ENCODE measurements around the gene RPL36AL.
"Not testable (repeated sequence)": the region's sequence is repeated elsewhere in the genome, so short reads cannot be mapped to it uniquely, and the experiment has no call there.

DNA sequence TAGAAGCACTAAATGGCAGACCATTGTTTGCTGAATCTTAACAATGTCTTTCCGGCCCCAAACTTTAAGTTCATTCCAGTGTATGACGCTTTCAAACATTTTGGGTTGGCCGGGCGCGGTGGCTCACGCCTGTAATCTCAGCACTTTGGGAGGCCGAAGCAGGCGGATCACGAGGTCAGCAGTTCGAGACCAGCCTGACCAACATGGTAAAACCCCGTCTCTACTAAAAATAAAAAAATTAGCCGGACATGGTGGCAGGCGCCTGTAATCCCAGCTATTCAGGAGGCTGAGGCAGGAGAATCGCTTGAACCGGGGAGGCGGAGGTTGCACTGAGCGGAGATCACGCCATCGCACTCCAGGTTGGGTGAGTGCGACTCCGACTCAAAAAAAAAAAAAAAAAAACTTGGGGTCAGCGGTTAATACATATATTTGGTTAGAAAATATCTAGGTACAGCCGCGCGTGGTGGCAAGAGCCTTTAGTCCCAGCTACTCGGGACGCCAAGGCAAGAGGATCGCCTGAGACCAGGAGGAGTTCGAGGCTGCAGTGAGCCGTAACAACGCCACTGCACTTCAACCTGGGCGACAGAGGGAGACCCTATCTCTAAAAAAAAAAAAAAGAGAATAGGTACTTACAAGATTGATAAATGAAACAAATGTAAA is 35.3 kb downstream of the RPL36AL start:
- TF ChIP-seq, protein P1, sequence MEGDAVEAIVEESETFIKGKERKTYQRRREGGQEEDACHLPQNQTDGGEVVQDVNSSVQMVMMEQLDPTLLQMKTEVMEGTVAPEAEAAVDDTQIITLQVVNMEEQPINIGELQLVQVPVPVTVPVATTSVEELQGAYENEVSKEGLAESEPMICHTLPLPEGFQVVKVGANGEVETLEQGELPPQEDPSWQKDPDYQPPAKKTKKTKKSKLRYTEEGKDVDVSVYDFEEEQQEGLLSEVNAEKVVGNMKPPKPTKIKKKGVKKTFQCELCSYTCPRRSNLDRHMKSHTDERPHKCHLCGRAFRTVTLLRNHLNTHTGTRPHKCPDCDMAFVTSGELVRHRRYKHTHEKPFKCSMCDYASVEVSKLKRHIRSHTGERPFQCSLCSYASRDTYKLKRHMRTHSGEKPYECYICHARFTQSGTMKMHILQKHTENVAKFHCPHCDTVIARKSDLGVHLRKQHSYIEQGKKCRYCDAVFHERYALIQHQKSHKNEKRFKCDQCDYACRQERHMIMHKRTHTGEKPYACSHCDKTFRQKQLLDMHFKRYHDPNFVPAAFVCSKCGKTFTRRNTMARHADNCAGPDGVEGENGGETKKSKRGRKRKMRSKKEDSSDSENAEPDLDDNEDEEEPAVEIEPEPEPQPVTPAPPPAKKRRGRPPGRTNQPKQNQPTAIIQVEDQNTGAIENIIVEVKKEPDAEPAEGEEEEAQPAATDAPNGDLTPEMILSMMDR (IDR thresholded peaks at IDR 0.05), result not testable (repeated sequence)
- not testable (repeated sequence) for TF ChIP-seq POLR2AphosphoS5 (IDR thresholded peaks at IDR 0.05)

Measured in upper lobe of left lung (tissue), 4 donors.